BLaER1 treated with 17β-estradiol and CSF1 and Interleukin-3, amounts not matched to agents 10 nM and 100 nM (cell line): ENCODE measurements around the gene NAALADL2.

ENCODE experiments used
- H3K27ac ChIP-seq, 11 experiments: shearing (Covaris generic); formaldehyde crosslinking; 2 replicates each; pipeline ENCODE4 v1.8.1; 2022
- H3K27me3 ChIP-seq, 11 experiments: shearing (Covaris generic); formaldehyde crosslinking; 2 replicates each; pipeline ENCODE4 v1.8.1; 2022
- H3K36me3 ChIP-seq, 11 experiments: shearing (Covaris generic); formaldehyde crosslinking; 2 replicates each; pipeline ENCODE4 v1.8.1; 2022
- H3K4me1 ChIP-seq, 10 experiments: shearing (Covaris generic); formaldehyde crosslinking; 2 replicates each; pipeline ENCODE4 v1.8.1; 2022
- H3K4me2 ChIP-seq, 11 experiments: shearing (Covaris generic); formaldehyde crosslinking; 2 replicates each; pipeline ENCODE4 v1.8.1; 2022
- H3K4me3 ChIP-seq, 10 experiments: shearing (Covaris generic); formaldehyde crosslinking; 2 replicates each; pipeline ENCODE4 v1.8.1; 2022
- H3K9ac ChIP-seq, 11 experiments: shearing (Covaris generic); formaldehyde crosslinking; 2 replicates each; pipeline ENCODE4 v1.8.1; 2022
- H3K9me3 ChIP-seq, 11 experiments: shearing (Covaris generic); formaldehyde crosslinking; replicated peaks in 1 of 11; 2 replicates each; pipeline ENCODE4 v1.8.1; 2022
- H4K20me1 ChIP-seq, 11 experiments: shearing (Covaris generic); formaldehyde crosslinking; 2 replicates each; pipeline ENCODE4 v1.8.1; 2022
- Cebpa-rat ChIP-seq, 11 experiments: shearing (Covaris generic); IDR thresholded peaks; 2 replicates each; pipeline ENCODE4 v1.8.1; 2022

Gene NAALADL2

DNA sequence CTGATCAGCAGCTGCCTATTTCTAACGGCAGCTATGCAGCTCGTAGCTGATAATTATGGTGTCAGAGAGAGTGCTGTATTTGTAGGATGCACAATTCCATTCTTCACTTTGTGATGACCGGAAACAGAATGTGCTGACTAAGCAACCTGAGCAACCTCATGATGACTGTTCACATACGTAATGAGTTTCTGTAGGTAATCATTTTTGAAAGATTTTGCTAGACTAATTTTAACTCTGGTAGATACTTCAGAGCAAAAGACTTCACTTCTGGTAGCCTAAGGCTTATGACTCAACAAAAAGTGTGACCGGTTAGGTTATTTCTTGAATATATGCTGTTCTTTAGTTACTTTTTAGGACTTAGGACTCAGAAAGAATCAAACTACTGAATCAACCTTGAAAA is 567.7 kb downstream of the NAALADL2 start:
- H3K9me3 ChIP-seq = peaks cover 0 to 15% (median 0%) of the 10 kb centered on the region in 11 experiments; a peak in 4 of 22 replicates
- H3K36me3 ChIP-seq = no peaks in the 10 kb centered on the region
- H4K20me1 ChIP-seq = no peaks in the 10 kb centered on the region
- no peak overlapping the region for H3K4me3 ChIP-seq
- H3K4me1 ChIP-seq = no peaks in the 10 kb centered on the region
- no peak overlapping the region for H3K27ac ChIP-seq
- no peak overlapping the region for H3K9ac ChIP-seq
- H3K27me3 ChIP-seq = no peaks in the 10 kb centered on the region
- TF ChIP-seq Cebpa-rat (IDR thresholded peaks at IDR 0.05) = no peak
- no peak overlapping the region for H3K4me2 ChIP-seq

DNA sequence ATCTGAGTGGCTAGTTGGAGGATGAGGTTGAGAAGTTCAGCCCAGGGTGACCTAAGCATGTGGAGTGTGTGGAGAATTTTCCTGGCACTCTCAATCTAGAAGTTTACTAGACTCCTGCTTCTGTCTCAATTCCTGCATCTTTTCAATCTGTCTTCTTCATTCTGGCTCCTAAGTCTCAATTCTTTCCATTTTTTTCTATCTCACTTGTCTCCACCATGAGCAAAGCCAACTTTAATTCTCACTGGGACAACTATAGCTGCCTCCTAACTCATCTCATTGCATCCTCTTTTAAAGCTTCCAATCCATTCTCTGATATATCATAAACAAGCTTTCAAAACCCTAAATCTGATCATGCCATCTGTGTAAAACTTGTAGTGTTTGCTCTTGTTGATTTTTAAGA is 569.3 kb downstream of the NAALADL2 start:
- Histone ChIP-seq H3K4me2 (no peak overlapping the region), H3K9me3 (peaks cover 0 to 15% (median 0%) of the 10 kb centered on the region in 11 experiments; a peak in 4 of 22 replicates), H3K27ac (no peak overlapping the region), H3K27me3 (no peaks in the 10 kb centered on the region), H3K4me1 (no peaks in the 10 kb centered on the region), H4K20me1 (no peaks in the 10 kb centered on the region), H3K9ac (no peak overlapping the region), H3K36me3 (no peaks in the 10 kb centered on the region), H3K4me3 (no peak overlapping the region)
- no peak for TF ChIP-seq Cebpa-rat (IDR thresholded peaks at IDR 0.05)

GRCh38 chr3:175430983-175431773 is 572.0 kb downstream of the NAALADL2 start:
- no peaks in the 10 kb centered on the region for H3K27me3 ChIP-seq
- H3K4me2 ChIP-seq = no peak overlapping the region
- H3K4me1 ChIP-seq = no peaks in the 10 kb centered on the region
- H3K27ac ChIP-seq = no peak overlapping the region
- H3K9ac ChIP-seq = no peak overlapping the region
- no peak for TF ChIP-seq Cebpa-rat (IDR thresholded peaks at IDR 0.05)
- no peak overlapping the region for H3K4me3 ChIP-seq
- H4K20me1 ChIP-seq = no peaks in the 10 kb centered on the region
- peaks cover 0 to 5% (median 0%) of the 10 kb centered on the region in 11 experiments; a peak in 2 of 22 replicates for H3K9me3 ChIP-seq
- no peaks in the 10 kb centered on the region for H3K36me3 ChIP-seq

- Histone ChIP-seq H3K36me3 (no peaks in the 10 kb centered on the region), H3K4me3 (no peak overlapping the region), H3K9ac (no peak overlapping the region), H3K27ac (no peak overlapping the region), H3K9me3 (peaks cover 0 to 5% (median 0%) of the 10 kb centered on the region in 11 experiments; a peak in 1 of 22 replicates), H4K20me1 (no peaks in the 10 kb centered on the region), H3K27me3 (no peaks in the 10 kb centered on the region), H3K4me1 (no peaks in the 10 kb centered on the region), H3K4me2 (no peak overlapping the region)
- TF ChIP-seq Cebpa-rat (IDR thresholded peaks at IDR 0.05) = no peak
These were observed 573.4 kb downstream of the NAALADL2 start for GRCh38 chr3:175432376-175433025.

DNA sequence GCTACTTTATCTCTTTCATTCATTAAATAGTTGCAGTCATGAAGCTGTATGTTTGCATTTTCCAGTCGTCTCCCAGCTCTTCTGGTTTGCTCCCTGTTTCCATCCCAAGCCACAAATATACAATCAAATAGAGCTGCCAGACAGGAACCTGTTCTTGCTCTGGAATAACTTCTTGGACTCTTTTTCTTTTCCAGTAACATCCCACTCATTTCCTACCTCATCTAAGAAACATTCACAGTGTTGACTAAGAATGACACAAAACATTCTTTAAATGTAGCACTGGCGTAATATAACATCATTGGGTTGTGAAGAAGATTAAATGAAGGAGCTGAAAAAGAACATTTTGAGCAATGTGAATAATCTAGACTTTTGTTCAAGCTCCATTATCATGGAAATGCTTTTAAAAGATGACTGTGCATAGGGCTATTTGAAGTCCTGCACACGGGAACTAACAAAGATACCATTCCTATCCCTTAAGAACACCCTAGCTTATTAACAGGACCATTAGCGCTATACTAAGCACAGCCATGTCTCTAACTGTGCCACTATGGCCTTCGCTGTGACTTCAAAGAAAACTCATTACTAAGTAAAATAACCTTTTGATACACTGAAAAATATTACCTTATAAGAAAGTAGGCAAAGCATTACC is 574.0 kb downstream of the NAALADL2 start:
- Histone ChIP-seq H4K20me1 (no peaks in the 10 kb centered on the region), H3K9ac (no peak overlapping the region), H3K4me2 (no peak overlapping the region), H3K36me3 (no peaks in the 10 kb centered on the region), H3K27me3 (no peaks in the 10 kb centered on the region), H3K27ac (no peak overlapping the region), H3K9me3 (peaks cover 0 to 7% (median 0%) of the 10 kb centered on the region in 11 experiments; a peak in 4 of 22 replicates), H3K4me3 (no peak overlapping the region), H3K4me1 (no peaks in the 10 kb centered on the region)
- TF ChIP-seq Cebpa-rat (IDR thresholded peaks at IDR 0.05) = no peak

DNA sequence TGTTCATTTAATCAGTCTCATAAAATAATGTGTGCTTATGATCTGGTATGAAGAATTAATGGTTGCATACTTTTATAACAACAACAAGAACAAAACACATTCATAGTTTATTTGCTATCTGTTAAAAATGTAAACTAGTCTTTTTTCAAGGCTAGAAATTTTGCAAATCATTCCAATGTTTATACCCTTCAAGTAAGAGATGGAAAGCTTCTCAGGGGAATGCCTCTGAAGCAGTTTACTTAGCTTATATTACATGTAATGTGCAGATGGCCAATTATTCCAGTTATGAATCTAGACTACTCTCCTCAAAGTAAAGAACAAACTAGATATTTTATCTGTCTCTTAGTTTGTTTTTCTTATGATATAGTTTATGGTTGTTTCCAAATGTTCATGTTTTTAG is 575.4 kb downstream of the NAALADL2 start:
- no peak for TF ChIP-seq Cebpa-rat (IDR thresholded peaks at IDR 0.05)
- Histone ChIP-seq H3K4me1 (no peaks in the 10 kb centered on the region), H3K27me3 (no peaks in the 10 kb centered on the region), H3K9me3 (peaks cover 0 to 20% (median 3%) of the 10 kb centered on the region in 11 experiments; a peak in 7 of 22 replicates), H3K4me3 (no peak overlapping the region), H3K36me3 (no peaks in the 10 kb centered on the region), H3K27ac (no peak overlapping the region), H3K9ac (no peak overlapping the region), H4K20me1 (no peaks in the 10 kb centered on the region), H3K4me2 (no peak overlapping the region)

DNA sequence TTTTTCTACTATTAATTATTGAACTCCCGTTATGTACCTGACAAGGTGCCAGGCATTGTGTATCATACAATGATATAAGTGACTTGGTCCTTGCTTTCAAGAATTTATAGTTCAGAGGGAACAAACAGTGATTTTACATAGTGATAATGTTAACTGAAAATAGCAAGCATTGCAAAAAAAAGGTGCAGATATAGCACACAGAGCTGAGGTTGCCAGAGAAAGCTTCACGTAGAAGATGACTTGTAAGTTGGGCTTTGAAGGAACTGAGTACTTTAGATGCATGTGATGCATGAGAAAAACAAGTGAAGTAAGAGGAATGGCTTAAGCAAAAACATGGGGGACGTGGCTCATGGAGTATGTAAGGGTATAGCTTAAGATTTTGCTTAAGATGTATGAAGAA is 584.5 kb downstream of the NAALADL2 start:
- Histone ChIP-seq H3K9me3 (peaks cover 0 to 25% (median 13%) of the 10 kb centered on the region in 11 experiments; a peak in 11 of 22 replicates), H3K4me2 (no peak overlapping the region), H4K20me1 (no peaks in the 10 kb centered on the region), H3K36me3 (no peaks in the 10 kb centered on the region), H3K4me3 (no peak overlapping the region), H3K9ac (no peak overlapping the region), H3K4me1 (no peaks in the 10 kb centered on the region), H3K27me3 (no peaks in the 10 kb centered on the region), H3K27ac (no peak overlapping the region)
- TF ChIP-seq Cebpa-rat (IDR thresholded peaks at IDR 0.05) = no peak

DNA sequence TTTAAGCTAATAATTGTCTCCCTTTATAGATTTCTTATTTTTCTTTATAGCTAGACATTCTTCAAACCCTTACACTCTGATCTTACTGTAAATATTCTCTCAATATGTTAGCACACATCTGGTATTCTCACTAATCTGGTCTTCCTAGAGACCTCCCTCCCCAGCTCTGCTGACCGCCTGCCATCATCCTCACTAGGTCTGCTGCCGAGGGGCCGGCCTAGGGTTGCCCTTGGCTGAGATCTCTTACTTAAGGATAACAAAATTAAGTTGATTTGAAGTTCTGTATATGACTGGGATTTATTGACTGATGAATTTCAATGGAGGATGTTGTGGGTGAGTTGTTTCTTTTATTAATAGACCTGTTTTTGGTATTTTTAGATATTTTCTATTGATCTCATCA is 586.6 kb downstream of the NAALADL2 start:
- H4K20me1 ChIP-seq = no peaks in the 10 kb centered on the region
- H3K4me2 ChIP-seq = no peak overlapping the region

DNA sequence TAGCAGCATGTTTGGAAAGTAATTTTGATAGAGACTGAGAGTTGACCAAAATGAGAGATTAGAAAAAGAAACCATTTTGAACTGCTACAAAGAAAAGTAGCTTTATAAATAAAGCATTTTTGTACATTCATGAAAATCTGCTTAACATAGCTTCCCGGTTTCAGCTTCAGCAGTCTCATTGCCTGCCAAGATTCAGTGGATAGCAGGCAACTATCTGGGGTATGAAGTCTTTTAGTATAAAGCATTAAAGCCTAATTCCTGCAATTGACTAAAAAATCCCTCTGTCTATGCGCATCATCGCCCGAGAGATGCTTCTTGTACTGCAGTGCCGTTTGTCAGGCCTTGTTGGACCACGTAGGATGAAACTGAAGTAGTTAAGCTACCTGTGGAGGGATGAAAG is 588.4 kb downstream of the NAALADL2 start:
- Histone ChIP-seq H3K36me3 (no peaks in the 10 kb centered on the region), H3K27ac (no peak overlapping the region), H3K9me3 (peaks cover 0 to 10% (median 4%) of the 10 kb centered on the region in 11 experiments; a peak in 7 of 22 replicates), H3K4me3 (no peak overlapping the region), H3K4me1 (no peaks in the 10 kb centered on the region), H4K20me1 (no peaks in the 10 kb centered on the region), H3K4me2 (no peak overlapping the region), H3K9ac (no peak overlapping the region), H3K27me3 (no peaks in the 10 kb centered on the region)
- no peak for TF ChIP-seq Cebpa-rat (IDR thresholded peaks at IDR 0.05)

More for the DNA sequence above, 586.6 kb downstream of the NAALADL2 start:
- Histone ChIP-seq H3K9ac (no peak overlapping the region), H3K4me3 (no peak overlapping the region), H3K27ac (no peak overlapping the region), H3K4me1 (no peaks in the 10 kb centered on the region), H3K9me3 (peaks cover 0 to 17% (median 7%) of the 10 kb centered on the region in 11 experiments; a peak in 10 of 22 replicates), H3K36me3 (no peaks in the 10 kb centered on the region), H3K27me3 (no peaks in the 10 kb centered on the region)
- TF ChIP-seq Cebpa-rat (IDR thresholded peaks at IDR 0.05) = no peak
